ENCODE results near the gene ADAMTSL3. TPM values are rescaled to one million over a fixed set of nuclear protein-coding genes. Genes with fewer than 3 reads are reported as not detected.

ADAMTSL3 gene
- total RNA-seq, 4 donors from 2014 or later: 2.0 to 11.3 (median 3.8) TPM

GRCh38 chr15:84006421-84006820 is 352.5 kb downstream of the ADAMTSL3 start:
- Histone ChIP-seq H3K4me1 (peaks cover 1% of the 10 kb centered on the region), H3K27me3 (no peaks in the 10 kb centered on the region), H3K9me3 (no peaks in the 10 kb centered on the region), H3K36me3 (no peaks in the 10 kb centered on the region), H3K4me3 (no peak overlapping the region), H3K27ac (no peak overlapping the region)
- TF ChIP-seq EP300 (IDR thresholded peaks at IDR 0.05): no peak
- TF ChIP-seq POLR2AphosphoS5 (IDR thresholded peaks at IDR 0.05): no peak
- TF ChIP-seq POLR2A (IDR thresholded peaks at IDR 0.05): no peak
- TF ChIP-seq, protein P1, sequence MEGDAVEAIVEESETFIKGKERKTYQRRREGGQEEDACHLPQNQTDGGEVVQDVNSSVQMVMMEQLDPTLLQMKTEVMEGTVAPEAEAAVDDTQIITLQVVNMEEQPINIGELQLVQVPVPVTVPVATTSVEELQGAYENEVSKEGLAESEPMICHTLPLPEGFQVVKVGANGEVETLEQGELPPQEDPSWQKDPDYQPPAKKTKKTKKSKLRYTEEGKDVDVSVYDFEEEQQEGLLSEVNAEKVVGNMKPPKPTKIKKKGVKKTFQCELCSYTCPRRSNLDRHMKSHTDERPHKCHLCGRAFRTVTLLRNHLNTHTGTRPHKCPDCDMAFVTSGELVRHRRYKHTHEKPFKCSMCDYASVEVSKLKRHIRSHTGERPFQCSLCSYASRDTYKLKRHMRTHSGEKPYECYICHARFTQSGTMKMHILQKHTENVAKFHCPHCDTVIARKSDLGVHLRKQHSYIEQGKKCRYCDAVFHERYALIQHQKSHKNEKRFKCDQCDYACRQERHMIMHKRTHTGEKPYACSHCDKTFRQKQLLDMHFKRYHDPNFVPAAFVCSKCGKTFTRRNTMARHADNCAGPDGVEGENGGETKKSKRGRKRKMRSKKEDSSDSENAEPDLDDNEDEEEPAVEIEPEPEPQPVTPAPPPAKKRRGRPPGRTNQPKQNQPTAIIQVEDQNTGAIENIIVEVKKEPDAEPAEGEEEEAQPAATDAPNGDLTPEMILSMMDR (IDR thresholded peaks at IDR 0.05): no peak
- 56% methylated on average over 4 of the region's 4 CpGs for WGBS
- DNase-seq (ENCODE audit: low spot score in 2 of 2): no peak

DNA sequence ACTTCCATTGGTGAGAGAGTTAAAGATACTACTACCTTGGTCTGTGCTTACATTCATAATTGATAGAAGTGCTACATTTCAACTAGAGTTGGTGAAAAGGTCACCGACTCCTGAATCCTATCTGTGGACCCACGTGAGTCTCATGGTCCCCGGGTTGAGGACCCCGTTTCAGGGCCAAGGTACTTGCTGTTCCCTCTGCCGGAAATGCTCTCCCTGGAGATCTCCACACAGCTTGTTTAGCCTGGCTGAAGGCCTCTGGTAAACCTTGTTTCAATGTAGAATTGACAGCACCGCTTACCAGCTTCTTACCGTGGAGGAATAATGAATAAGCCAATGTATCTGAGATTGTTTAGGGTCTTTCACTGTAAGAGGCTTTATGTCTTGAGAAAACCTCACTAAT is 355.7 kb downstream of the ADAMTSL3 start:
- DNase-seq (ENCODE audit: low spot score in 2 of 2): no peak
- no peak overlapping the region for H3K27ac ChIP-seq
- H3K9me3 ChIP-seq: no peaks in the 10 kb centered on the region
- WGBS: 90% methylated on average over 7 of the region's 7 CpGs
- no peaks in the 10 kb centered on the region for H3K36me3 ChIP-seq
- no peaks in the 10 kb centered on the region for H3K27me3 ChIP-seq
- no peak overlapping the region for H3K4me3 ChIP-seq
- TF ChIP-seq POLR2AphosphoS5 (IDR thresholded peaks at IDR 0.05): no peak
- no peak for TF ChIP-seq POLR2A (IDR thresholded peaks at IDR 0.05)
- TF ChIP-seq, protein P1 (IDR thresholded peaks at IDR 0.05): no peak
- TF ChIP-seq EP300 (IDR thresholded peaks at IDR 0.05): no peak
- no peaks in the 10 kb centered on the region for H3K4me1 ChIP-seq

- Histone ChIP-seq H3K4me1 (no peaks in the 10 kb centered on the region), H3K27ac (no peak overlapping the region), H3K36me3 (no peaks in the 10 kb centered on the region), H3K4me3 (no peak overlapping the region), H3K9me3 (no peaks in the 10 kb centered on the region), H3K27me3 (no peaks in the 10 kb centered on the region)
- WGBS: 78% methylated on average over 1 of the region's 1 CpG
- TF ChIP-seq POLR2AphosphoS5 (IDR thresholded peaks at IDR 0.05) (no peak), POLR2A (IDR thresholded peaks at IDR 0.05) (no peak), EP300 (IDR thresholded peaks at IDR 0.05) (no peak)
- TF ChIP-seq, protein P1 (IDR thresholded peaks at IDR 0.05): no peak
- DNase-seq (ENCODE audit: low spot score in 2 of 2): no peak
Observed at GRCh38 chr15:84010246-84010645, 356.3 kb downstream of the ADAMTSL3 start.

DNA sequence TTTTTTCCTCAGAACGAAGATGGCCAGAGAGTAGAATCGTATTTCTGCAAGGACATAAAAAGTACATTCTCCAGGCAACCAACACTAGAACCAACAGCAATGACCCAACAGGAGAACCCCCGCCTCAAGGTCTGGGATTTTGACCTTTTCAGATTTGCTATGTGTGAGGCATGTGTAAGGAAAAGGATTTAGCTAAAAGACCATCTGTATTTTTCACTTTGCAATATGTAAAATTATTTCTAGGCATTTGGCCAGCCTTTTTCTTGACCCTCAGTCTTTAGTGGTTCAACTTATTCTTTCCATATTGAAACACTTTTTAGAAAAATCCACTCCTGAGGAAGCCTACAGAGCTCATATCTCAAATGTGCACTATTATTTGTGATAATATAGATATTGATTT is 362.4 kb downstream of the ADAMTSL3 start:
- no peaks in the 10 kb centered on the region for H3K36me3 ChIP-seq
- no peaks in the 10 kb centered on the region for H3K4me1 ChIP-seq
- no peak overlapping the region for H3K27ac ChIP-seq
- no peaks in the 10 kb centered on the region for H3K9me3 ChIP-seq
- no peaks in the 10 kb centered on the region for H3K27me3 ChIP-seq
- TF ChIP-seq, protein P1 (IDR thresholded peaks at IDR 0.05): no peak
- TF ChIP-seq POLR2A (IDR thresholded peaks at IDR 0.05): no peak
- no peak for DNase-seq (ENCODE audit: low spot score in 2 of 2)
- H3K4me3 ChIP-seq: no peak overlapping the region
- WGBS: 84% methylated on average over 3 of the region's 3 CpGs

GRCh38 chr15:84022516-84022915 is 368.6 kb downstream of the ADAMTSL3 start:
- WGBS: 85% methylated on average over 1 of the region's 1 CpG
- no peak for TF ChIP-seq POLR2AphosphoS5 (IDR thresholded peaks at IDR 0.05)
- TF ChIP-seq, protein P1 (IDR thresholded peaks at IDR 0.05): no peak
- TF ChIP-seq POLR2A (IDR thresholded peaks at IDR 0.05): no peak
- no peak for TF ChIP-seq EP300 (IDR thresholded peaks at IDR 0.05)
- no peak overlapping the region for H3K4me3 ChIP-seq

More at GRCh38 chr15:84022516-84022915, 368.6 kb downstream of the ADAMTSL3 start:
- Histone ChIP-seq H3K4me1 (no peaks in the 10 kb centered on the region), H3K27ac (no peak overlapping the region), H3K9me3 (no peaks in the 10 kb centered on the region), H3K27me3 (no peaks in the 10 kb centered on the region), H3K36me3 (no peaks in the 10 kb centered on the region)
- no peak for DNase-seq (ENCODE audit: low spot score in 2 of 2)

Measured in suprapubic skin (tissue), 4 donors.